Measurements from ENCODE around the gene TGM6.

- TF ChIP-seq CTCF (IDR thresholded peaks at IDR 0.05) (no peak), EP300 (IDR thresholded peaks at IDR 0.05) (no peak), POLR2AphosphoS5 (IDR thresholded peaks at IDR 0.05) (no peak)
Observed at GRCh38 chr20:2363187-2363586, 17.5 kb upstream of the TGM6 start.

Measured in stomach (tissue), 4 donors.